ENCODE results near the gene L3HYPDH.
A peak's percentile ranks its signal among the peaks of the same experiment; 100 is the strongest.

Gene L3HYPDH
- total RNA-seq, result 5.8 to 31.1 (median 9.4) reads per million in 9 experiments

DNA sequence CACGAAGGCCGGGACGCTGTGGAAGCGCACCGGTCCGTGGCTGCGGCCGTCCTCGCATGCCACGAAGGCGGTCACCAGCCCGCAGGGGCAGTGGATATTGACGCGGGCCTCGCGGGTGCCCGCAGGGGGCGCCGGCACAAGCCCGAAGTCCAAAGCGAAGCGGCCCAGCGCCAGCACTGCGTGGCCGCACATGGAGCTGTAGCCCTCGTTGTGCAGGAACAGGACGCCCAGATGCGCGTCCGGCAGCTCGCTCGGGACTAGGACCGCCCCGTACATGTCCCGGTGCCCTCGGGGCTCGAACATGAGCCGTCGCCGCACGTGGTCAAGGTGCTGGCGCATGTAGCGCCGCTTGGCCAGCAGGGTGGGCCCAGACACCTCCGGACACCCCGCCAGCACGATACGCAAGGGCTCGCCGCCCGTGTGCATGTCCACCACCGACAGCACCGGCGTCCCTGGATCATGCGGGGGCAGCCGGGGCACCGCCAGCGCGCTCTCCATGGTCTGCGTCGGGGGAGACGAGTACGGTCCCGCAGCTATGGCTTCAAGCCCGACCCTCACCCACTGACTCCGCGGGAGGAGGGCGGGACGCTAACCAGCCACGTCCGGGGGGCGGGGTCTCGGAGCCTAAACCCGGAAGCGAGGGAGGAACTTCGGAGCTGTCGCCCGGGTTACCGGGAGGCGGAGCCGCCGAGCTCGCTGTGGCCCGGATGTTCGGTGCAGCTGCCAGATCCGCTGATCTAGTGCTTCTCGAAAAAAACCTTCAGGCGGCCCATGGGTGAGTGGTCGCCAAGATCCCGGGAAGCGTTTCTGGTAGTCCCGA lies at the start of gene L3HYPDH, which contains the start of gene JKAMP:
Gene L3HYPDH, minus strand, starts transcription at position 590 of the 820 bp plus-strand sequence. Its CDS starts 92 bp downstream, at position 498.
Gene JKAMP, plus strand, starts transcription at position 699 of the 820 bp plus-strand sequence. Its CDS starts 73 bp downstream, at position 772.
- Mint-ChIP-seq H3K9me3 (no peaks in the 10 kb centered on the region), H3K4me3 (peak within 1 kb of the TSS; percentile 89 to 90), H3K27ac (peak within 1 kb of the TSS; percentile 82 to 85), H3K4me1 (ENCODE audit: low read depth in 2 of 2) (peaks cover 39 to 46% of the 10 kb centered on the region in 2 donors), H3K27me3 (no peaks in the 10 kb centered on the region), H3K36me3 (ENCODE audit: insufficient read depth) (peaks cover 6% of the 10 kb centered on the region)
- DNase-seq, result peak; percentile 97 to 98 (median 97)
- peak; percentile 92 for ATAC-seq (replicated peaks)

- no peaks in the 10 kb centered on the region for H3K9me3 Mint-ChIP-seq
- ATAC-seq (replicated peaks) (no peak), DNase-seq (no peak)
- no peaks in the 10 kb centered on the region for H3K4me1 Mint-ChIP-seq (ENCODE audit: low read depth in 2 of 2)
- H3K36me3 Mint-ChIP-seq (ENCODE audit: insufficient read depth), result no peaks in the 10 kb centered on the region
- no peak overlapping the region for H3K27ac Mint-ChIP-seq
- peaks cover 37 to 43% of the 10 kb centered on the region in 2 donors for H3K27me3 Mint-ChIP-seq
- no peak overlapping the region for H3K4me3 Mint-ChIP-seq
Measured at GRCh38 chr14:59532419-59532818, 48.2 kb upstream of the L3HYPDH start.

DNA sequence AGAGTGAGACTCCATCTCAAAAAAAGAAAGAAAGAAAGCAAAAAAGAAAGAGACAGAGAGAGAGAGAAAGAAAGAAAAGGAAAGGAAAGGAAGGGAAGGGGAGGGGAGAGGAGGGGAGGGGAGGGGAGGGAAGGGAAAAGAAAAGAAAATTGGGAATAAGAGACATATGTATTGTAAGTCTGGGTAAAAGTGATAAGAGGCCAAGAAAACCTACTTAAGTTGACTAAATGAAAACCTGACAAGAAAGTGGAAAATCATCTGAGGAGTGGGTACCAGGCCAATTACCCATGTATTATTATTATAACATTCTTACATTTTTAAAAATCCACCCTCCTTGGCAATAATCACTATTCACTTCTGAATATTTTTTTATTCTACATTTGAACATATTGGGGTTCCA lies 46.1 kb upstream of the L3HYPDH start:
- no peaks in the 10 kb centered on the region for H3K4me1 Mint-ChIP-seq (ENCODE audit: low read depth in 2 of 2)
- ATAC-seq (replicated peaks), result no peak
- no peaks in the 10 kb centered on the region for H3K36me3 Mint-ChIP-seq (ENCODE audit: insufficient read depth)
- no peak overlapping the region for H3K4me3 Mint-ChIP-seq
- no peaks in the 10 kb centered on the region for H3K9me3 Mint-ChIP-seq
- H3K27me3 Mint-ChIP-seq, result peaks cover 23 to 33% of the 10 kb centered on the region in 2 donors
- no peak overlapping the region for H3K27ac Mint-ChIP-seq
- no peak for DNase-seq

DNA sequence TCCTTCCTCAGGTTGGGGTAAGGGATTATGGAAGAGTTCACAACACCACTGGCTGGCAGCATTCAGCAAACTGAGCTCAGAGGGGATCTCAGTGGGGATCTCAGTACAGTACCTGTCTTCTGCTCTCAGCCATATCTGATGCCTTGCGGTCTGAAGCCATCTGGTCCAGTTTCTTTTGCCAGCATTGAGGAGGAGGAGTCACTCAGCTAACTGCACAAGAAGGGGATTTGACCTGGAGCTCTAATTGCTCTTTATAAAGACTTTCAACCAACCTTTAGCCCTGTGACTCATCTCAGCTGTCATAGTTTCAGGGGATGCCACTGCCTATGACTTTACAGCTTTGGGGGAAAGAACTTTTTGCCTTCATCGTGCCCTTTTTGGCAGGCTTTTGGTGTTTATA lies 45.0 kb upstream of the L3HYPDH start:
- no peak overlapping the region for H3K27ac Mint-ChIP-seq
- no peaks in the 10 kb centered on the region for H3K9me3 Mint-ChIP-seq
- no peaks in the 10 kb centered on the region for H3K36me3 Mint-ChIP-seq (ENCODE audit: insufficient read depth)
- H3K4me1 Mint-ChIP-seq (ENCODE audit: low read depth in 2 of 2), result no peaks in the 10 kb centered on the region
- peaks cover 12 to 33% of the 10 kb centered on the region in 2 donors for H3K27me3 Mint-ChIP-seq
- H3K4me3 Mint-ChIP-seq, result no peak overlapping the region
- no peak for DNase-seq
- no peak for ATAC-seq (replicated peaks)

DNA sequence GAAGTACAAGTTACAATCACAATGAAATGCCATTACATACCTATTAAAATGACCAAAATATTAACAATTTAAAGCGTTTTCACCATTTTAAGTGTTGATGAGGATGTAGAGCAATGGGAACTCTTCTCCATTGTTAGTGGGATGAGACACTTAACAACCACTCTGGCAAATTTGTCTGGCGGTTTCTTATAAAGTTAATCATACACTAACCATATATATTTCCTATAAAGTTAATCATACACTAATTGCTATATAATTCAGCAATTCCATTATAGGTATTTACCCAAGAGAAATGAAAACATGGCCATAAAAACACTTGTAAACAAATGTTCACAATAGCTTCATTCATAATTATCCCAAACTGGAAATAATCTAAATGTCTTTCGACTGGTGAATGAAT lies 36.0 kb upstream of the L3HYPDH start:
- Mint-ChIP-seq H3K4me3 (no peak overlapping the region), H3K36me3 (ENCODE audit: insufficient read depth) (no peaks in the 10 kb centered on the region), H3K27ac (no peak overlapping the region), H3K9me3 (no peaks in the 10 kb centered on the region), H3K4me1 (ENCODE audit: low read depth in 2 of 2) (no peaks in the 10 kb centered on the region), H3K27me3 (peaks cover 24 to 33% of the 10 kb centered on the region in 2 donors)
- no peak for ATAC-seq (replicated peaks)
- no peak for DNase-seq

- no peak for ATAC-seq (replicated peaks)
- DNase-seq, result no peak
- H3K36me3 Mint-ChIP-seq (ENCODE audit: insufficient read depth), result peaks cover 2% of the 10 kb centered on the region
Measured at GRCh38 chr14:59511916-59512575, 27.8 kb upstream of the L3HYPDH start.

GRCh38 chr14:59510966-59511365 lies 26.8 kb upstream of the L3HYPDH start:
- no peak for ATAC-seq (replicated peaks)
- Mint-ChIP-seq H3K4me1 (ENCODE audit: low read depth in 2 of 2) (peaks cover 0 to 4% of the 10 kb centered on the region in 2 donors), H3K36me3 (ENCODE audit: insufficient read depth) (peaks cover 2% of the 10 kb centered on the region), H3K27ac (no peak overlapping the region), H3K4me3 (no peak overlapping the region), H3K9me3 (no peaks in the 10 kb centered on the region), H3K27me3 (peaks cover 30 to 58% of the 10 kb centered on the region in 2 donors)
- DNase-seq, result no peak

More at GRCh38 chr14:59511916-59512575, 27.8 kb upstream of the L3HYPDH start:
- Mint-ChIP-seq H3K4me1 (ENCODE audit: low read depth in 2 of 2) (peaks cover 0 to 3% of the 10 kb centered on the region in 2 donors), H3K9me3 (no peaks in the 10 kb centered on the region), H3K4me3 (no peak overlapping the region), H3K27me3 (peaks cover 36 to 67% of the 10 kb centered on the region in 2 donors), H3K27ac (no peak overlapping the region)

DNA sequence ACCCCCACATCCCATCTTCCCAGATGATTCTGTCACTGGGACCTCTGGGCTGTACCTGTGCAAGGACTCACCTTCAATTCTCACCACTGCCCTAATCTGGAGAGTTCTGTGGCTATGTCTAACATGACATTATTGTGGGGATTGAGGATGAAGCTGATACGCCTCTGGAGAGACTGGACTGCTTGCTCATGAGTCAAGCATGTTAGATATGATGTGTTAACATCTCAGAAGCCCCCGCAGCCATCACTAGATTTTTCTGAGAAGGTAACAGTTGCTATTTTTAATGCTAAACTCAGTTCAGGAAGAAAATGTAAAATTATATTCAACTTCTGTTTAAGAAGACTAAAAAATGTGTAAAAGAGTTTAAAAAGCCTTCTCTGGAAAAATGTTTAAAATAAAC lies 25.8 kb upstream of the L3HYPDH start:
- H3K27me3 Mint-ChIP-seq, result peaks cover 25 to 48% of the 10 kb centered on the region in 2 donors
- H3K4me1 Mint-ChIP-seq (ENCODE audit: low read depth in 2 of 2), result peaks cover 0 to 4% of the 10 kb centered on the region in 2 donors
- H3K36me3 Mint-ChIP-seq (ENCODE audit: insufficient read depth), result peaks cover 2% of the 10 kb centered on the region
- H3K4me3 Mint-ChIP-seq, result no peak overlapping the region
- no peaks in the 10 kb centered on the region for H3K9me3 Mint-ChIP-seq
- DNase-seq, result no peak
- no peak overlapping the region for H3K27ac Mint-ChIP-seq
- ATAC-seq (replicated peaks), result no peak

GRCh38 chr14:59509101-59509500 lies 24.9 kb upstream of the L3HYPDH start:
- ATAC-seq (replicated peaks), result no peak

DNA sequence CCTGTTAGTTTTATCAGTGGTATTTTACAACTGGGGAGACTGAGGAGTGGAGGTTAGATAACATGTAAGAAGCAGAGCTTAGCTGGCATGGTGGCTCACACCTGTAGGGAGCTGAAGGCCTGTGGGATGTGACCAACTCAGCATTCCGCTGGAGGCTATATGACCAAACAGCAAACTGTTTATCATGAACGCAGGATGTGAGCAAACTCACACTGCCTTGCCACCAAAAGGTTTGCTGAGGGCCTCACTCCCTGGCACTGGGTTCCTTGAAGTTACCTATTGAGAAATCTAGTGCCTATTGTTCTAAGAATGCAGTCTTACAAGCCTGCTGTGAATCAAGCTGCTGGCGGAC lies 23.5 kb upstream of the L3HYPDH start:
- ATAC-seq (replicated peaks), result no peak
- H3K27ac Mint-ChIP-seq, result no peak overlapping the region
- no peaks in the 10 kb centered on the region for H3K9me3 Mint-ChIP-seq
- DNase-seq, result no peak
- peaks cover 19 to 26% of the 10 kb centered on the region in 2 donors for H3K27me3 Mint-ChIP-seq
- H3K4me3 Mint-ChIP-seq, result no peak overlapping the region
- H3K36me3 Mint-ChIP-seq (ENCODE audit: insufficient read depth), result peaks cover 4% of the 10 kb centered on the region
- H3K4me1 Mint-ChIP-seq (ENCODE audit: low read depth in 2 of 2), result peaks cover 8 to 16% of the 10 kb centered on the region in 2 donors

More at GRCh38 chr14:59509101-59509500, 24.9 kb upstream of the L3HYPDH start:
- Mint-ChIP-seq H3K36me3 (ENCODE audit: insufficient read depth) (peaks cover 2% of the 10 kb centered on the region), H3K27ac (no peak overlapping the region), H3K4me3 (no peak overlapping the region), H3K9me3 (no peaks in the 10 kb centered on the region), H3K27me3 (peaks cover 25 to 39% of the 10 kb centered on the region in 2 donors), H3K4me1 (ENCODE audit: low read depth in 2 of 2) (peaks cover 6 to 7% of the 10 kb centered on the region in 2 donors)
- DNase-seq, result no peak

DNA sequence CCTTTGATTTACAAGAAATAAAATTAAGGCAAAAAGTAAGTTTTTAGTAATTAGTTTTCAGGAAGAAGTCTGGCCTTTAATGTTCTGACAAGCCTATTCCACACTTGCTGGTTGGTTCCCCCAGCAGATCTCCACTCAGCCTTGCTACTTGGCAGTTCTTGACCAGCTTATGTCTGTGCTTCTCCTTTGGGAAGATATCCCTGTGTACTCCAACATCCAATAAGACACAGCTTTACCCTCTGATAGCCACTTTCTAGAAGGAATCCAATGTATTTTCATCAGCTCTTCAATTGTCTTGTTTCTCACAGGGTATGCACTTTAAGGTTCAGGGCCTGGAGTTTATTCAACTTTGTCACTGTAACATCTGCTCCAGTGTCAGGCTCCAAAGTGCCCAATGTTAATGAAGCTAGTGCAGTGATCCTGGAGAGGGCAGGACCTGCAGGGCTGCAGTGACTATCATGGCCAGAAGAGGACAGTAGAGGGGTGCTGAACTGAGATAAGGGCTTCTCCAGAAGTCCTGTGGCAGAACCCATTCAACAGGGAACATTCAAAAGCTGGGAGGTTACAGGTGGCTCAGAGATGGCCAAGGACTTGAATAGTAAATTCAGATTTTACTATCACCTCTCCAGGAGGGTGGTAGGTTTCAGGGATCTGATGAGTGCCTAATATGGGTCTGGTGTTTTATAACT lies 23.0 kb upstream of the L3HYPDH start:
- Mint-ChIP-seq H3K9me3 (no peaks in the 10 kb centered on the region), H3K36me3 (ENCODE audit: insufficient read depth) (peaks cover 9% of the 10 kb centered on the region), H3K27ac (no peak overlapping the region), H3K4me3 (no peak overlapping the region), H3K27me3 (peaks cover 19 to 22% of the 10 kb centered on the region in 2 donors), H3K4me1 (ENCODE audit: low read depth in 2 of 2) (peaks cover 8 to 16% of the 10 kb centered on the region in 2 donors)
- peak; percentile 69 for ATAC-seq (replicated peaks)
- peak; percentile 20 to 45 (median 31) for DNase-seq

GRCh38 chr14:59503256-59503655 lies 19.0 kb upstream of the L3HYPDH start:
- DNase-seq (no peak), ATAC-seq (replicated peaks) (no peak)
- Mint-ChIP-seq H3K27me3 (no peaks in the 10 kb centered on the region), H3K9me3 (no peaks in the 10 kb centered on the region), H3K4me3 (no peak overlapping the region), H3K4me1 (ENCODE audit: low read depth in 2 of 2) (peaks cover 8 to 16% of the 10 kb centered on the region in 2 donors), H3K36me3 (ENCODE audit: insufficient read depth) (peaks cover 23% of the 10 kb centered on the region), H3K27ac (no peak overlapping the region)

- no peaks in the 10 kb centered on the region for H3K27me3 Mint-ChIP-seq
- H3K4me1 Mint-ChIP-seq (ENCODE audit: low read depth in 2 of 2), result peaks cover 10 to 24% of the 10 kb centered on the region in 2 donors
- DNase-seq, result no peak
- ATAC-seq (replicated peaks), result no peak
- H3K36me3 Mint-ChIP-seq (ENCODE audit: insufficient read depth), result peaks cover 31% of the 10 kb centered on the region
- H3K27ac Mint-ChIP-seq, result peak overlapping the region in 1 of 2 donors; percentile 44
- H3K4me3 Mint-ChIP-seq, result no peak overlapping the region
- H3K9me3 Mint-ChIP-seq, result no peaks in the 10 kb centered on the region
Measured at GRCh38 chr14:59500732-59501131, 16.5 kb upstream of the L3HYPDH start.
